Endodermal cell (in vitro differentiated cells): ENCODE results near the gene NEK6. TPM values are rescaled to one million over a fixed set of nuclear protein-coding genes. Genes with fewer than 3 reads are reported as not detected.

ENCODE experiments used
- DNase-seq: peaks from one replicate; pipeline ENCODE4 v3.0.0-alpha.2; 2017
- H3K27ac ChIP-seq: 2 replicates; pipeline ENCODE4 v1.5.1; 2013; ENCODE audit warnings: mild to moderate bottlenecking, low read depth, low read length, moderate library complexity
- H3K27me3 ChIP-seq: 2 replicates; pipeline ENCODE4 v1.6.1; 2013; ENCODE audit warnings: mild to moderate bottlenecking, low read length, moderate library complexity; ENCODE audit not compliant: insufficient read depth, control insufficient read depth, poor library complexity, severe bottlenecking
- H3K36me3 ChIP-seq: 2 replicates; pipeline ENCODE4 v1.7.0; 2013; ENCODE audit warnings: mild to moderate bottlenecking, low read length, moderate library complexity; ENCODE audit not compliant: control insufficient read depth, insufficient read depth
- H3K4me1 ChIP-seq: one replicate; pipeline ENCODE4 v1.7.0; 2013; ENCODE audit warnings: low read length; ENCODE audit not compliant: control insufficient read depth, insufficient read depth
- H3K4me3 ChIP-seq: 2 replicates; pipeline ENCODE4 v1.5.1; 2013; ENCODE audit warnings: mild to moderate bottlenecking, low read length, moderate library complexity
- H3K9ac ChIP-seq: 2 replicates; pipeline ENCODE4 v1.6.1; 2013; ENCODE audit warnings: mild to moderate bottlenecking, low read length, moderate library complexity; ENCODE audit not compliant: poor library complexity, severe bottlenecking; ENCODE audit errors: extremely low read depth
- H3K9me3 ChIP-seq: 2 replicates; pipeline ENCODE4 v1.6.1; 2013; ENCODE audit warnings: mild to moderate bottlenecking, low read length, moderate library complexity; ENCODE audit not compliant: control insufficient read depth
- H3K27ac Mint-ChIP-seq: 2 replicates; pipeline ENCODE4 v1.8.0; 2020; ENCODE audit warnings: mixed read lengths
- H3K27me3 Mint-ChIP-seq: 2 replicates; pipeline ENCODE4 v1.8.0; 2021; ENCODE audit warnings: mild to moderate bottlenecking, mixed read lengths; ENCODE audit not compliant: insufficient read depth
- H3K36me3 Mint-ChIP-seq: 2 replicates; pipeline ENCODE4 v1.8.0; 2020; ENCODE audit warnings: low read depth, mixed read lengths
- H3K4me1 Mint-ChIP-seq: 2 replicates; pipeline ENCODE4 v1.8.0; 2020; ENCODE audit warnings: mixed read lengths
- H3K4me3 Mint-ChIP-seq: 2 replicates; pipeline ENCODE4 v1.8.0; 2020; ENCODE audit warnings: mild to moderate bottlenecking, moderate library complexity, mixed read lengths
- H3K9me3 Mint-ChIP-seq: 2 replicates; pipeline ENCODE4 v1.8.0; 2020; ENCODE audit warnings: mild to moderate bottlenecking, mixed read lengths
- CTCF ChIP-seq: fragments of 200-600 bp; sonication (generic); conservative IDR thresholded peaks from 2 replicates; pipeline ENCODE4 v1.5.0; 2021; ENCODE audit warnings: antibody characterized with exemption, mild to moderate bottlenecking
- WGBS, 2 experiments: methylation state at CpG; one replicate each; pipeline versions ENCODE4 v1.1.5 to v1.1.7; 2013; ENCODE audit warnings: missing lambda C conversion rate in 2 of 2, mixed read lengths in 1 of 2; ENCODE audit not compliant: insufficient coverage in 1 of 2, insufficient read length in 1 of 2; 5-methylcytosine and 5-hydroxymethylcytosine counted together
- long read RNA-seq, 4 experiments: library from polyadenylated mRNA in 2 of 4; library from RNA in 1 of 4; library from capped mRNA in 1 of 4; stranded (forward) in 3 of 4; unstranded in 1 of 4; transcript quantifications; one replicate each; pipeline ENCODE4 v2.0.0, GENCODE V29; 2020 to 2021; ENCODE audit warnings: inconsistent platforms in 1 of 4
- polyA plus RNA-seq, 2 experiments: library from polyadenylated mRNA; stranded (reverse); fragments of 50-300 nt; gene quantifications; one replicate each; pipeline ENCODE4 v1.2.3, GENCODE V29; 2013
- total RNA-seq, 2 donors: library from RNA; stranded (reverse); fragmentation: NEBNext Ultra II Directional in 1 of 2; extraction: Animal tissue kit (Norgen Biotek cat#: 25700) in 1 of 2; gene quantifications; 2 replicates in 1 of 2; 3 replicates in 1 of 2; pipeline ENCODE4 v1.2.1, GENCODE V29; 2021

NEK6 gene
- 10 to 100 TPM; 17.1 to 32.5 TPM for total RNA-seq
- 18.7 TPM for polyA plus RNA-seq (2013, experiment 1 of 2)
- polyA plus RNA-seq (2013, experiment 2 of 2): 19.7 TPM
- long read RNA-seq, experiment 1, transcript NEK6-201 (10 exons, 3,447 nt): major isoform, 6 of 11 reads
- long read RNA-seq, experiment 1, partial matches to known transcripts: 4 of 11 reads
- long read RNA-seq, experiment 1, other reads (novel, unspliced or antisense): 1 of 11 reads
- long read RNA-seq, experiment 2, transcript NEK6-201 (10 exons, 3,447 nt): major isoform, 105 of 122 reads
- long read RNA-seq, experiment 2, partial matches to known transcripts: 5 of 122 reads
- long read RNA-seq, experiment 2, other reads (novel, unspliced or antisense): 10 of 122 reads
- long read RNA-seq, experiment 3, transcript NEK6-201 (10 exons, 3,447 nt): major isoform, 105 of 120 reads
- long read RNA-seq, experiment 3, partial matches to known transcripts: 1 of 120 reads
- long read RNA-seq, experiment 3, other reads (novel, unspliced or antisense): 11 of 120 reads
- long read RNA-seq, experiment 4, partial matches to known transcripts: 1 of 3 reads
- long read RNA-seq, experiment 4, other reads (novel, unspliced or antisense): 1 of 3 reads

- peak within 1 kb of the TSS; percentile 66 for H3K9ac ChIP-seq
- no peaks in the 10 kb centered on the region for H3K9me3 Mint-ChIP-seq
- no peaks in the 10 kb centered on the region for H3K36me3 Mint-ChIP-seq
- peak within 1 kb of the TSS; percentile 88 for H3K4me3 Mint-ChIP-seq
- peak within 1 kb of the TSS; percentile 73 for H3K4me3 ChIP-seq
- TF ChIP-seq CTCF: no peak
- H3K4me1 ChIP-seq: peaks cover 4% of the 10 kb centered on the region
- DNase-seq: peak; percentile 48
- no peaks in the 10 kb centered on the region for H3K27me3 ChIP-seq
- H3K27ac Mint-ChIP-seq: peak within 1 kb of the TSS; percentile 90
- H3K27ac ChIP-seq: peak within 1 kb of the TSS; percentile 71
- H3K27me3 Mint-ChIP-seq: peaks cover 1% of the 10 kb centered on the region
- no peaks in the 10 kb centered on the region for H3K9me3 ChIP-seq
- no peaks in the 10 kb centered on the region for H3K36me3 ChIP-seq
- 1 to 4% methylated on average over 21 to 116 of the region's 116 CpGs for WGBS, 2 experiments
- peaks cover 25% of the 10 kb centered on the region for H3K4me1 Mint-ChIP-seq
These were observed at the start of gene NEK6 for GRCh38 chr9:124257844-124258606. NEK6 (plus strand) TSS chr9:124257949; CDS start chr9:124301965, 44,016 bp downstream.

GRCh38 chr9:124208571-124208970 lies 49.2 kb upstream of the NEK6 start:
- H3K27me3 Mint-ChIP-seq: peaks cover 3% of the 10 kb centered on the region

More at GRCh38 chr9:124208571-124208970, 49.2 kb upstream of the NEK6 start:
- H3K27ac ChIP-seq: no peak overlapping the region
- DNase-seq: peak; percentile 35
- H3K4me3 ChIP-seq: no peak overlapping the region
- H3K36me3 ChIP-seq: no peaks in the 10 kb centered on the region
- no peak for TF ChIP-seq CTCF
- H3K9me3 ChIP-seq: peaks cover 8% of the 10 kb centered on the region
- Mint-ChIP-seq H3K27ac (no peak overlapping the region), H3K9me3 (peaks cover 6% of the 10 kb centered on the region), H3K4me3 (no peak overlapping the region), H3K36me3 (no peaks in the 10 kb centered on the region), H3K4me1 (no peaks in the 10 kb centered on the region)
- no peaks in the 10 kb centered on the region for H3K4me1 ChIP-seq
- no peaks in the 10 kb centered on the region for H3K27me3 ChIP-seq
- H3K9ac ChIP-seq: no peak overlapping the region
- 91% methylated on average over 3 of the region's 3 CpGs for WGBS, 2 experiments
